IgD-negative memory B cell (primary cell): ENCODE data around the gene PER2. TPM values are rescaled to one million over a fixed set of nuclear protein-coding genes. Genes with fewer than 3 reads are reported as not detected.

ENCODE experiments used
- H3K27ac Mint-ChIP-seq, 3 donors: one replicate each; pipeline ENCODE4 v1.8.0; 2020 to 2022; ENCODE audit warnings: mild to moderate bottlenecking in 3 of 3, mixed read lengths in 3 of 3, moderate library complexity in 1 of 3
- H3K27me3 Mint-ChIP-seq: one replicate; pipeline ENCODE4 v1.8.0; 2021; ENCODE audit warnings: mixed read lengths
- H3K36me3 Mint-ChIP-seq: one replicate; pipeline ENCODE4 v1.8.0; 2020; ENCODE audit warnings: mild to moderate bottlenecking, mixed read lengths
- H3K4me1 Mint-ChIP-seq, 3 donors: one replicate each; pipeline ENCODE4 v1.8.0; 2020 to 2022; ENCODE audit warnings: mixed read lengths in 3 of 3, mild to moderate bottlenecking in 1 of 3
- H3K4me3 Mint-ChIP-seq, 4 donors: one replicate each; pipeline ENCODE4 v1.8.0; 2020 to 2022; ENCODE audit warnings: mild to moderate bottlenecking in 4 of 4, mixed read lengths in 4 of 4, moderate library complexity in 3 of 4
- H3K9me3 Mint-ChIP-seq, 3 donors: one replicate each; pipeline ENCODE4 v1.8.0; 2020 to 2021; ENCODE audit warnings: mixed read lengths in 3 of 3, mild to moderate bottlenecking in 1 of 3
- polyA plus RNA-seq: library from polyadenylated mRNA; unstranded; fragments of 300-500 nt; fragmentation: Illumina TruSeq; gene quantifications from one replicate; pipeline ENCODE4 v1.2.3, GENCODE V29; 2021

PER2 gene
- polyA plus RNA-seq, 1 donor from 2014 or later, result 9.4 TPM

- Mint-ChIP-seq H3K27me3 (peaks cover 7% of the 10 kb centered on the region), H3K27ac (no peak overlapping the region), H3K36me3 (peaks cover 11% of the 10 kb centered on the region), H3K4me3 (peak overlapping the region in 2 of 4 donors; percentile 17 to 57), H3K9me3 (no peaks in the 10 kb centered on the region), H3K4me1 (peaks cover 0 to 2% (median 2%) of the 10 kb centered on the region in 3 donors)
These were observed 45.5 kb downstream of the PER2 start for GRCh38 chr2:238242731-238243495.

GRCh38 chr2:238241970-238242369 lies 46.4 kb downstream of the PER2 start:
- Mint-ChIP-seq H3K4me1 (peaks cover 0 to 2% (median 0%) of the 10 kb centered on the region in 3 donors), H3K27me3 (peaks cover 7% of the 10 kb centered on the region), H3K36me3 (peaks cover 9% of the 10 kb centered on the region), H3K9me3 (no peaks in the 10 kb centered on the region), H3K27ac (no peak overlapping the region), H3K4me3 (peak overlapping the region in 2 of 4 donors; percentile 57 to 70)

GRCh38 chr2:238240757-238241711 lies 47.4 kb downstream of the PER2 start:
- Mint-ChIP-seq H3K27ac (no peak overlapping the region), H3K9me3 (no peaks in the 10 kb centered on the region), H3K27me3 (peaks cover 7% of the 10 kb centered on the region), H3K36me3 (peaks cover 6% of the 10 kb centered on the region), H3K4me1 (peaks cover 0 to 4% (median 0%) of the 10 kb centered on the region in 3 donors), H3K4me3 (peak overlapping the region; percentile 50 to 70 (median 54))

- peaks cover 15% of the 10 kb centered on the region for H3K27me3 Mint-ChIP-seq
- H3K4me1 Mint-ChIP-seq, result peaks cover 0 to 5% (median 2%) of the 10 kb centered on the region in 3 donors
- peak within 1 kb of the TSS in 2 of 3 donors; percentile 91 to 93 for H3K27ac Mint-ChIP-seq
- H3K36me3 Mint-ChIP-seq, result peaks cover 4% of the 10 kb centered on the region
- H3K9me3 Mint-ChIP-seq, result no peaks in the 10 kb centered on the region
- peak within 1 kb of the TSS; percentile 86 to 93 (median 88) for H3K4me3 Mint-ChIP-seq
These were observed 48.3 kb downstream of the PER2 start, which contains the start of gene HES6 for GRCh38 chr2:238239863-238240756. HES6 (minus strand) TSS chr2:238240038; CDS start chr2:238239905, 133 bp downstream.

GRCh38 chr2:238239543-238239862 lies 48.9 kb downstream of the PER2 start:
- Mint-ChIP-seq H3K36me3 (peaks cover 3% of the 10 kb centered on the region), H3K4me3 (peak overlapping the region in 1 of 4 donors; percentile 76), H3K4me1 (peaks cover 0 to 6% (median 5%) of the 10 kb centered on the region in 3 donors), H3K27me3 (peaks cover 18% of the 10 kb centered on the region), H3K27ac (no peak overlapping the region), H3K9me3 (no peaks in the 10 kb centered on the region)

- Mint-ChIP-seq H3K36me3 (peaks cover 3% of the 10 kb centered on the region), H3K4me3 (peak overlapping the region; percentile 57 to 85 (median 72)), H3K27me3 (peaks cover 19% of the 10 kb centered on the region), H3K27ac (no peak overlapping the region), H3K9me3 (no peaks in the 10 kb centered on the region), H3K4me1 (peaks cover 0 to 7% (median 5%) of the 10 kb centered on the region in 3 donors)
These were observed 49.5 kb downstream of the PER2 start for GRCh38 chr2:238238766-238239542.

- H3K4me3 Mint-ChIP-seq, result peak overlapping the region; percentile 53 to 85 (median 76)
- H3K36me3 Mint-ChIP-seq, result peaks cover 3% of the 10 kb centered on the region
- peak overlapping the region in 1 of 3 donors; percentile 73 for H3K27ac Mint-ChIP-seq
- no peaks in the 10 kb centered on the region for H3K9me3 Mint-ChIP-seq
- peaks cover 19% of the 10 kb centered on the region for H3K27me3 Mint-ChIP-seq
- H3K4me1 Mint-ChIP-seq, result peaks cover 0 to 8% (median 5%) of the 10 kb centered on the region in 3 donors
These were observed 50.1 kb downstream of the PER2 start for GRCh38 chr2:238238311-238238765.

- peaks cover 0 to 8% (median 5%) of the 10 kb centered on the region in 3 donors for H3K4me1 Mint-ChIP-seq
- peaks cover 3% of the 10 kb centered on the region for H3K36me3 Mint-ChIP-seq
- H3K27ac Mint-ChIP-seq, result no peak overlapping the region
- H3K27me3 Mint-ChIP-seq, result peaks cover 19% of the 10 kb centered on the region
- H3K4me3 Mint-ChIP-seq, result peak overlapping the region in 2 of 4 donors; percentile 84 to 85
- no peaks in the 10 kb centered on the region for H3K9me3 Mint-ChIP-seq
These were observed 50.8 kb downstream of the PER2 start for GRCh38 chr2:238237431-238238135.

- Mint-ChIP-seq H3K4me3 (peak overlapping the region in 1 of 4 donors; percentile 85), H3K4me1 (peaks cover 0 to 8% (median 6%) of the 10 kb centered on the region in 3 donors), H3K27ac (peak overlapping the region in 1 of 3 donors; percentile 71), H3K36me3 (peaks cover 3% of the 10 kb centered on the region), H3K27me3 (peaks cover 20% of the 10 kb centered on the region), H3K9me3 (no peaks in the 10 kb centered on the region)
These were observed 51.8 kb downstream of the PER2 start for GRCh38 chr2:238236571-238236970.

- peak overlapping the region in 3 of 4 donors; percentile 31 to 85 (median 57) for H3K4me3 Mint-ChIP-seq
- peaks cover 0 to 8% (median 8%) of the 10 kb centered on the region in 3 donors for H3K4me1 Mint-ChIP-seq
- peaks cover 20% of the 10 kb centered on the region for H3K27me3 Mint-ChIP-seq
- H3K27ac Mint-ChIP-seq, result peak overlapping the region in 1 of 3 donors; percentile 71
- peaks cover 3% of the 10 kb centered on the region for H3K36me3 Mint-ChIP-seq
- H3K9me3 Mint-ChIP-seq, result no peaks in the 10 kb centered on the region
These were observed 52.6 kb downstream of the PER2 start for GRCh38 chr2:238235856-238236255.

- H3K4me1 Mint-ChIP-seq, result peaks cover 3 to 12% (median 12%) of the 10 kb centered on the region in 3 donors
- H3K27ac Mint-ChIP-seq, result no peak overlapping the region
These were observed 53.1 kb downstream of the PER2 start for GRCh38 chr2:238235331-238235732.

GRCh38 chr2:238233625-238234024 lies 54.8 kb downstream of the PER2 start:
- Mint-ChIP-seq H3K36me3 (peaks cover 7% of the 10 kb centered on the region), H3K4me1 (peaks cover 5 to 12% (median 10%) of the 10 kb centered on the region in 3 donors), H3K4me3 (peak overlapping the region; percentile 18 to 87 (median 60)), H3K27me3 (peaks cover 18% of the 10 kb centered on the region), H3K27ac (no peak overlapping the region), H3K9me3 (no peaks in the 10 kb centered on the region)

More at GRCh38 chr2:238235331-238235732, 53.1 kb downstream of the PER2 start:
- no peaks in the 10 kb centered on the region for H3K9me3 Mint-ChIP-seq
- H3K4me3 Mint-ChIP-seq, result peak overlapping the region; percentile 63 to 92 (median 74)
- H3K27me3 Mint-ChIP-seq, result peaks cover 20% of the 10 kb centered on the region
- peaks cover 3% of the 10 kb centered on the region for H3K36me3 Mint-ChIP-seq

GRCh38 chr2:238231809-238232208 lies 56.6 kb downstream of the PER2 start:
- Mint-ChIP-seq H3K27me3 (peaks cover 13% of the 10 kb centered on the region), H3K4me3 (peak overlapping the region; percentile 33 to 94 (median 84)), H3K9me3 (no peaks in the 10 kb centered on the region), H3K27ac (no peak overlapping the region), H3K4me1 (peaks cover 5 to 14% (median 10%) of the 10 kb centered on the region in 3 donors), H3K36me3 (peaks cover 7% of the 10 kb centered on the region)
